Astrocyte (in vitro differentiated cells and primary cell): ENCODE measurements around the gene EPB41L4B. TPM values are rescaled to one million over a fixed set of nuclear protein-coding genes. Genes with fewer than 3 reads are reported as not detected.

Source experiments
- DNase-seq: peaks from one replicate; pipeline ENCODE4 v3.0.0-alpha.2; 2010; ENCODE audit warnings: low read depth
- FAIRE-seq: peaks from 2 replicates; lab custom pipeline; 2011; peaks lifted over from hg19 to GRCh38; lab: Jason Lieb, UNC
- H2AFZ ChIP-seq: 2 replicates; pipeline ENCODE4 v1.6.0; 2012; ENCODE audit warnings: low read depth, low read length, inconsistent platforms
- H3K27ac ChIP-seq: 2 replicates; pipeline ENCODE4 v1.5.1; 2011; ENCODE audit warnings: low read depth, low read length, inconsistent platforms
- H3K27me3 ChIP-seq: 2 replicates; pipeline ENCODE4 v1.6.0; 2011; ENCODE audit warnings: low read length, inconsistent platforms; ENCODE audit not compliant: insufficient read depth
- H3K36me3 ChIP-seq: 2 replicates; pipeline ENCODE4 v1.5.1; 2011; ENCODE audit warnings: low read length, inconsistent platforms; ENCODE audit not compliant: insufficient read depth
- H3K4me1 ChIP-seq: 2 replicates; pipeline ENCODE4 v1.5.1; 2011; ENCODE audit warnings: low read length, inconsistent platforms; ENCODE audit not compliant: insufficient read depth
- H3K4me2 ChIP-seq: 2 replicates; pipeline ENCODE4 v1.6.0; 2012; ENCODE audit warnings: low read length, inconsistent platforms
- H3K4me3 ChIP-seq: 2 replicates; pipeline ENCODE4 v1.5.1; 2011; ENCODE audit warnings: low read depth, mild to moderate bottlenecking, low read length, inconsistent platforms; ENCODE audit not compliant: insufficient read depth
- H3K79me2 ChIP-seq: 2 replicates; pipeline ENCODE4 v1.6.0; 2012; ENCODE audit warnings: mild to moderate bottlenecking, low read length, inconsistent platforms; ENCODE audit not compliant: insufficient read depth
- H3K9ac ChIP-seq: 2 replicates; pipeline ENCODE4 v1.6.0; 2012; ENCODE audit warnings: mild to moderate bottlenecking, low read length, inconsistent platforms
- H3K9me3 ChIP-seq: 2 replicates; pipeline ENCODE4 v1.5.1; 2012; ENCODE audit warnings: low read depth, mild to moderate bottlenecking, low read length, inconsistent platforms; ENCODE audit not compliant: insufficient read depth
- H4K20me1 ChIP-seq: 2 replicates; pipeline ENCODE4 v1.6.0; 2012; ENCODE audit warnings: low read length, inconsistent platforms; ENCODE audit not compliant: insufficient read depth
- H3K27ac Mint-ChIP-seq: one replicate; pipeline ENCODE4 v1.8.0; 2021; ENCODE audit warnings: mild to moderate bottlenecking, mixed read lengths; ENCODE audit not compliant: unreplicated experiment
- H3K27me3 Mint-ChIP-seq: one replicate; pipeline ENCODE4 v1.8.0; 2021; ENCODE audit warnings: low read depth, mixed read lengths; ENCODE audit not compliant: unreplicated experiment
- H3K36me3 Mint-ChIP-seq: one replicate; pipeline ENCODE4 v1.8.0; 2021; ENCODE audit warnings: low read depth, mixed read lengths; ENCODE audit not compliant: unreplicated experiment
- H3K4me1 Mint-ChIP-seq: one replicate; pipeline ENCODE4 v1.8.0; 2021; ENCODE audit warnings: low read depth, mixed read lengths; ENCODE audit not compliant: unreplicated experiment
- H3K4me3 Mint-ChIP-seq: one replicate; pipeline ENCODE4 v1.8.0; 2021; ENCODE audit warnings: mild to moderate bottlenecking, moderate library complexity, mixed read lengths; ENCODE audit not compliant: unreplicated experiment
- H3K9me3 Mint-ChIP-seq: one replicate; pipeline ENCODE4 v1.8.0; 2021; ENCODE audit warnings: mild to moderate bottlenecking, mixed read lengths; ENCODE audit not compliant: unreplicated experiment
- CTCF ChIP-seq: IDR thresholded peaks from 2 replicates; pipeline ENCODE4 v1.5.1; 2011; ENCODE audit warnings: low read depth, mild to moderate bottlenecking, inconsistent platforms, low read length, moderate library complexity; ENCODE audit not compliant: insufficient read depth
- EZH2 ChIP-seq: IDR thresholded peaks from 2 replicates; pipeline ENCODE4 v1.6.1; 2012; ENCODE audit warnings: mild to moderate bottlenecking, low read length, inconsistent platforms; ENCODE audit not compliant: insufficient read depth
- total RNA-seq: library from RNA; stranded (reverse); gene quantifications from 2 replicates; pipeline ENCODE4 v1.2.1, GENCODE V29; 2021

EPB41L4B gene
- total RNA-seq, 1 donor from 2014 or later, result 2.0 TPM

DNA sequence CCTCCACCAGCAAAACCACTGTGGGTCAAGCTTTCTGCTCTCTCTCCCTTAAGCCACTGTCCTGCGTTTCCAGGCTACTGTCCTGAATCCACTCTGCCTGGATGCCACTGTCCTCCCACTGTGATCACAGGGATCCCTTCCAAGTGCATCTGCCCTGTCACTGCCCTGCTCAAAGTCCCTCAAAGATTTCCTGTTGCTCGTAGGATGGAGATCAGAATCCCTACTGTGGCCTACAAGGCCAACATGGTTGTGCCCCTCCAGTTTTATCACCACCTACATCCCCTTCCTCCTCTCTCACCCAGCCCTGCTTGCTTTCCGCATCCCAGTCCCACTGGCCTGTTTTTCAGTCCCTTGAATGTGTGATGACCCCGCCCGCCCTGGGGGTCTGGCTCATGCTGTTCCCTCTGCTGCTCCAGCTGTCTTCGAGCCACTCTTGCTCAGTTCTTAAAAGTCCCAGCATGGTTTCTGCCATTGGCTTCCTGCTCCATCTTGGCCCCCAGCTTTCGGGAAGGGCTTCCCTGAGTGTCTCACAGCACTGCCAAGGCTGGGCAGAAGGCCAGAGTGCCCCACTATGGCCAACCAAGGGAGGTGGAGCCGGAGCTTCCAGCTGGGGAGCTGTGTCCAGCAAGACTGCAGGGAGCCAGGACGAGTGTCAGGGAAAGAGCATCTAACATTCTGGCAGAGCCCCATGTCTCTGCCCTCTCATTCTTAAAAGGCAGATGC lies 140.9 kb downstream of the EPB41L4B start:
- Histone ChIP-seq H4K20me1 (no peaks in the 10 kb centered on the region), H3K4me2 (no peak overlapping the region), H3K9me3 (no peaks in the 10 kb centered on the region), H3K79me2 (no peaks in the 10 kb centered on the region), H3K4me3 (no peak overlapping the region), H3K36me3 (no peaks in the 10 kb centered on the region), H3K27me3 (peaks cover 9% of the 10 kb centered on the region), H3K27ac (no peak overlapping the region), H3K9ac (no peak overlapping the region), H2AFZ (no peak overlapping the region), H3K4me1 (peaks cover 5% of the 10 kb centered on the region)
- no peak for TF ChIP-seq EZH2
- no peak for TF ChIP-seq CTCF
- Mint-ChIP-seq H3K4me3 (no peak overlapping the region), H3K27ac (no peak overlapping the region), H3K4me1 (no peaks in the 10 kb centered on the region), H3K9me3 (no peaks in the 10 kb centered on the region), H3K36me3 (peaks cover 2% of the 10 kb centered on the region), H3K27me3 (peaks cover 27% of the 10 kb centered on the region)
- FAIRE-seq (no peak), DNase-seq (no peak)

DNA sequence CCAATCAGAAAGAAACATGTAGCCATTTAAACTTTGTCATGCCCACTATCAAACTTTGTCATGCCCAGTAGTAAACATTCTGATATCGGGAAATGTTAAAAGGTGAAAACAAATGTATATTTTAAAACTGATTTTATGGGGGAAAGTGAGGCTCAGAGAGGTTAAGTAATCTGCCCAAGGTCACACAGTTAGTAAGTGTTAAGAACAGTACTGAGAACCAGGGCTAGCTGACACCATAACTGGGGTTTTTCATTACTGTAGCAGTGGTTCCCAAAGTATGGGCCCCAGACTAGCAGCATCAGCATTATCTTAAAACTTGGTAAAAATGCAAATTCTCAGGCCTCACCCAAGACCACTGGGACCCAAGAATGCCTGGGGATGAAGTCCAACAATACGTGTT lies 143.9 kb downstream of the EPB41L4B start:
- peaks cover 9% of the 10 kb centered on the region for H3K27me3 ChIP-seq
- Mint-ChIP-seq H3K27me3 (peaks cover 23% of the 10 kb centered on the region), H3K9me3 (no peaks in the 10 kb centered on the region), H3K4me3 (no peak overlapping the region), H3K36me3 (peaks cover 2% of the 10 kb centered on the region), H3K4me1 (no peaks in the 10 kb centered on the region), H3K27ac (no peak overlapping the region)
- no peak overlapping the region for H3K4me3 ChIP-seq
- no peak overlapping the region for H3K4me2 ChIP-seq
- FAIRE-seq (no peak), DNase-seq (no peak)
- TF ChIP-seq CTCF (no peak), EZH2 (no peak)
- H3K79me2 ChIP-seq, result no peaks in the 10 kb centered on the region
- H4K20me1 ChIP-seq, result no peaks in the 10 kb centered on the region
- no peaks in the 10 kb centered on the region for H3K36me3 ChIP-seq
- H2AFZ ChIP-seq, result no peak overlapping the region
- H3K9me3 ChIP-seq, result no peaks in the 10 kb centered on the region
- H3K27ac ChIP-seq, result no peak overlapping the region
- H3K4me1 ChIP-seq, result peaks cover 3% of the 10 kb centered on the region
- H3K9ac ChIP-seq, result no peak overlapping the region

- peaks cover 20% of the 10 kb centered on the region for H3K27me3 Mint-ChIP-seq
- H3K79me2 ChIP-seq, result no peaks in the 10 kb centered on the region
- no peak for DNase-seq
- peaks cover 8% of the 10 kb centered on the region for H3K4me1 ChIP-seq
- no peak overlapping the region for H3K4me2 ChIP-seq
- H3K27ac ChIP-seq, result no peak overlapping the region
- H3K36me3 Mint-ChIP-seq, result peaks cover 2% of the 10 kb centered on the region
- no peaks in the 10 kb centered on the region for H3K9me3 ChIP-seq
- H2AFZ ChIP-seq, result no peak overlapping the region
- no peak overlapping the region for H3K4me3 ChIP-seq
- TF ChIP-seq CTCF, result no peak
- TF ChIP-seq EZH2, result no peak
- no peaks in the 10 kb centered on the region for H3K9me3 Mint-ChIP-seq
- no peaks in the 10 kb centered on the region for H3K4me1 Mint-ChIP-seq
- no peaks in the 10 kb centered on the region for H4K20me1 ChIP-seq
- no peak overlapping the region for H3K27ac Mint-ChIP-seq
- no peak overlapping the region for H3K4me3 Mint-ChIP-seq
- H3K9ac ChIP-seq, result no peak overlapping the region
- FAIRE-seq, result no peak
- peaks cover 9% of the 10 kb centered on the region for H3K27me3 ChIP-seq
- H3K36me3 ChIP-seq, result no peaks in the 10 kb centered on the region
Observed at GRCh38 chr9:109176386-109176785, 144.5 kb downstream of the EPB41L4B start.
